GM21786 (cell line): ENCODE measurements around the gene CGB7.
"Not testable (repeated sequence)": the region's sequence is repeated elsewhere in the genome, so short reads cannot be mapped to it uniquely, and the experiment has no call there.

Experiments
- ATAC-seq: cut with Tn5 transposase; IDR thresholded peaks from one replicate; pipeline ENCODE4 v1.9.1; 2021; ENCODE audit not compliant: unreplicated experiment

The CGB7 gene

DNA sequence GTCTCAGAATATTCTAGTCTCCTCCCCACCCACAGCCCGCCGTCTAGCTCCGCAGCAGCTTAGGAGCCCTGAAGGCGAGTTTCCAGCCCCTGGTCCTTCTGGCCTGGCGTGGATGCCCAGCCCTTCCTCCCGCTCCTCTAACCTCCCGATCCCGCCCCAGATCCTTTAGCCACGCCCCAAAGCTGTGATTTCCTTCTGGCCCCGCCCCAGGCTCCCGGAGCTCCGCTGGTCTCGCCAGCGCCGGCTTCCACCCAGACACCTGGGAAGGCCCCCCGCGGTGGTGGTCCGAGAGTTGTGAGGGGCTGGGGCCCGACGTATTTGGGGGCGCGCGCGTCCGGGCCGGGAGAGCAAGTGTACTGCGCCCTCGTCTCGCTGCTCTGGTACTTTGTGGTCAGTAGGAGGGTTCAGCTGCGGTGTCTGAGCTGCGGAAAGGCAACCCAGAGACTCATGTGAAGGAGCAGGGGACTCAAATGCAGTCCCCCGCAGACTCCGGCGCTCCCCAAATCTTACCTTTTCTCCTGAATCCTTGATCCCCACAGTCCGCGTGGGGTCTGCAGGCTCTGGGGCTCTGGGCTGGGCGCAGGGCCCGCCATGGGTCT lies at the start of gene CGB7:
Gene CGB7, minus strand, starts transcription at position 114 of the 599 bp plus-strand sequence. CDS start 2,374 bp downstream, outside the sequence.
- no peak for ATAC-seq

GRCh38 chr19:49106648-49107135 lies 49.1 kb upstream of the CGB7 start:
- no peak for ATAC-seq

DNA sequence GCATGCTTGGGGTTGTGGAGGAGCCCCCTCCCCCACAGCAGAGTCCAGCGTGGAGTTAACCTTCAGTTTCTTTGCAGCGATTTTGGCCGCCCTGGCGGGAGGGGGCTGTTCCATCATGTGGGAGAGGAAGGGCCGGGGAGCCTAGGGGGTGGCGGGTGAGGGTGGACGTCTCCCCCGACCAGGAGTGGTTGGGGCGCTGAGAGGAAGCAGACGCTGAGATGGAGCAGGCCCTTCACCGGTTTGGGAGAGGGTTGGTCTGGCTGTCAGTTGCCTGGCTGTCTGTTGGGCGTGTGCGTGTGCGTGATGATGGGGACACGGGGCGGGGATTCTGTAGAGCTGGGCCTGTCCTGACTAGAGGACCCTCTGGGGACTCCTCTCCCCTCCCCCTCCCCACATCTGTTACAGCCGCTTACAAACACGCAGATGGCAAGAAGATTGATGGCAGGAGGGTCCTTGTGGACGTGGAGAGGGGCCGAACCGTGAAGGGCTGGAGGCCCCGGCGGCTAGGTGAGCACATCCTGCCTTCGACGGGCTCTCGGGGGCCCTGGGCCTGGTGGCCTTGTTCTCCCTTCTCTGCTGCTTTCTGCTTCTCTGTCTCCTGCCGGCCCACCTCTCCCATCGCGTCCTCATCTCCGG lies 46.8 kb upstream of the CGB7 start:
- no peak for ATAC-seq

DNA sequence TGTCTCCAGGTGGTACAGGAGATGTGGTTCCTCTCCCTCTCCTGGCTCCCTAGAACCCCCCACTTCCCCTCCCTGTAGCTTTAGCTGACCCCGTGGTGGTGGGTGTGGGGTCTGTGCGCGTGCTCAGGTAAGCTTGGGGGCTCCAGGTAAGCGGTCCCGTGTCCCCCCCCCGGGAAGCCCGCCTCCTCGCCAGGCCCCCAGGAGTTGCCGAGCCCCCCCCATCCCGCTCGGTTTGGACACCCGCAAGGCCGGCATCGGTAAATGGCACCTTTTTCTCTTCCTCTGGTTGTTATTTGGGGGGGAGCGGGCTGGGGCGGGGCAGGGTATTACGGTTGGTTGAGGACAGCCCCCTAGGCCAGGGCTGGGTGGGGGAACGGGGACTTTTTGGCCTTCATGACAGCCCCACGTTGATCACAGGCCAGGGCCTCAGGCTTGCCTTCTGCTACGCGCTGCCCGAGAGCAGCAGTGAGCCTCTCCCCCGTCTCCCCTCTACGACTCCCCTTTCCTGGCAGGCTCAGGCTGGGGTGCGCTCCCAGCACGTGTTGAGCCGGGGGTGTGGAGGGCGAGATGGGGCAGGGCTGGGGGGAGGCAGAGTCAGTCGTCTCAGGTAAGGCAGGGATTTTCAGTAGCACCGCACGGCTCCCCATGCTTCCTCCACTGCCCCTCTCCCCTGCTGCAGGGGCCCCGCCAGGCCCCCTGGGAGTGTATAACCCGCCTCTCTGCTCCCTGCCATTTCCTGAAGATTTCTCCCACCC lies 46.0 kb upstream of the CGB7 start:
- ATAC-seq: no peak

DNA sequence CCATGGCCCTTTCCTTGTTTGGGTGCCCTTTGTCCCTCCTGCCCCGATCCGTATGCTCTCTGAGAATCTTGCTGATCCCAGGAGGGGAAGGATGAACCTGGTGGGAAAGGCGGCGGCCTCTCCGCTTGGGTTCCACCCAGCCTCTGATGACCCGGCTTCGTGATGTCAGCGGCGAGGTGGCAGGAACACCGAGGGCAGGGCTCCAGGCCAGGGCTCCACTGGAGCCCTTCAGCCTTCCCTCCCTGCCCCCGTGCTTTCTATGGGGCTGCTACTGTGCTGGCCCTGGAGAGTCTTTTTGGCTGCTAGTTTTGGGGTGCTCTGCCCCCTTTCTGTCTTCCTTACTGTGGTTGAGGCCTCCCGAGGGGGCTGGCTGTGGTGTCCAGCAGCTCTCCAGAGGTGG lies 44.8 kb upstream of the CGB7 start:
- ATAC-seq: no peak

DNA sequence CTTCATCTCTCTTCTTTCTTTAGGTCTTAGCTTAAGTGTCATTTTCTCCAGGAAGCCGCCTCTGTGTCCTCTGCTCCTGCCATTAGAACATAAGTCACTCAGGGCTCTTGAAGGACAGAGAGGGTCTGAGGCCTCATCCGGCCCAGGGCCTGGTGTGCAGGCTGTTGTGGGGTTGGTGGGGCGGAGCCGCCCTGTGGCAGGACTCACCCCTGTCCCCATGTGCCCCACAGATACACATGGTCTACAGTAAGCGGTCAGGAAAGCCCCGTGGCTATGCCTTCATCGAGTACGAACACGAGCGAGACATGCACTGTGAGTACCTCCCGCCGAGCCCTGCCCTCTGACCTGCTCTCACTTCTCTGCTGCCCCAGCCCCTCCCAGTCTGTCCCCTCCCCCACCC lies 43.6 kb upstream of the CGB7 start:
- ATAC-seq: no peak

GRCh38 chr19:49098795-49099194 lies 41.2 kb upstream of the CGB7 start:
- ATAC-seq: no peak

DNA sequence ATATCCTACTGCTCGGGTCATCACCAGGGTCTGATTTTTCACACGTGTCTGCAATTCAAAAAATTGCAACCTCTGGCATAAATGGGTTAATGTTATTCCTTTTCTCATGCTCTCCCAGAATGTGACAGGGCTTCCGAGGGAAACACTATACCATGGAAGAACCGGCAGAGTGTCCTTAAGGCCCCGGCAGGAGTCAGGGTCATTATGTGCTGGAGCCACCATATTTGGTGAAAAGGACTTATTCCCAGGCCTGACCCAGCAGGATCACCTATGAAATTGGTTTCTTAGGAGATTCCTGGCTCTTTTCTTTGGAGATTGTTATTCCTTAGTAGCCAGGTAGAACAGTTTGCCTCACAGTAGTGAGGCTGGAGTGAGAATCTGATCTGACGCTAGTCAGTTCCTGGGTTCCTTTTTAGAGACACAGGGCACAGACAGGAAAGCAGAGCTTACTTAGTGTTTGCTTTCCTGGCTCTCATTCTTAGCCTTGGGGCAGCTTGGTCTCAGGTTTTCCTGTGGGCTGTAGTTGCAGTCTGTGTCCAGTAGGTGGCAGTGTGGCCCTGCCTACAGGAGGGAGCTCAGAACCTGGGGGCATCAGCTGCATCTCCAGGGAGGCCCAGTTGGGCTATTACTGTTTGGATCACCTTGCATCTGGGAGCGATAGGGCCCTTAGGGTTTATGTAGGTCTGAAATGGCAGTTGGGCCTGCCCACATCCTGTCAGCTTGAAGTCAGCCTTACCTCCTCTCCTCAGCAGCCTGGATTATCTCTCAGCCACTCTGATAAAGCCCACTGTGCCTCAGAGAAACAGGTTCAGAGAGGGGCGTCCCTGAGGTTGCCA lies 40.1 kb upstream of the CGB7 start:
- ATAC-seq: no peak

GRCh38 chr19:49094505-49095482 lies 37.2 kb upstream of the CGB7 start:
- ATAC-seq: no peak

- ATAC-seq: no peak
Measured at GRCh38 chr19:49092686-49093085, 35.1 kb upstream of the CGB7 start.

GRCh38 chr19:49091391-49092038 lies 34.0 kb upstream of the CGB7 start:
- ATAC-seq: no peak

GRCh38 chr19:49086296-49086695 lies 28.7 kb upstream of the CGB7 start:
- no peak for ATAC-seq

DNA sequence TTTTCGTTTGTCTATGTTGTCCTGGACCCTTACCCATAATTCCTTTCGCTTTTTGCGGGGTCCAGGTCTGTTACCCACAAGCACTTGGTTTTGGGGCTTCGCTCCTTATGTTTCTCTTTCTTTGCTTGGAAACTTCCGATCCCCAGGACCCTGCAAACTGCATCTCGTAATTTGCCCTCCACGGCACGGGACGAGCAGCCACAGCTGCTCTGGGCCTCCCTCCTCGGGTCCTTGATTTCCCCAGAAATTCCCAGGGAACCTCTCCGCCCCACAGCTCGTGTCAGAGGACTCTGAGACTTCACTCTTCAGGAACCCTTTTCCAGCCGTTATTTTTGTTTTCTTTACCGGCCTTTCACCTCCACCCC lies 28.3 kb upstream of the CGB7 start:
- no peak for ATAC-seq

- ATAC-seq: peak; percentile 86
Measured at GRCh38 chr19:49085020-49085867, 27.7 kb upstream of the CGB7 start, which contains the start of gene SNRNP70. Gene SNRNP70, plus strand, starts transcription at chr19:49085451. Its CDS starts 964 bp downstream, at chr19:49086415.

DNA sequence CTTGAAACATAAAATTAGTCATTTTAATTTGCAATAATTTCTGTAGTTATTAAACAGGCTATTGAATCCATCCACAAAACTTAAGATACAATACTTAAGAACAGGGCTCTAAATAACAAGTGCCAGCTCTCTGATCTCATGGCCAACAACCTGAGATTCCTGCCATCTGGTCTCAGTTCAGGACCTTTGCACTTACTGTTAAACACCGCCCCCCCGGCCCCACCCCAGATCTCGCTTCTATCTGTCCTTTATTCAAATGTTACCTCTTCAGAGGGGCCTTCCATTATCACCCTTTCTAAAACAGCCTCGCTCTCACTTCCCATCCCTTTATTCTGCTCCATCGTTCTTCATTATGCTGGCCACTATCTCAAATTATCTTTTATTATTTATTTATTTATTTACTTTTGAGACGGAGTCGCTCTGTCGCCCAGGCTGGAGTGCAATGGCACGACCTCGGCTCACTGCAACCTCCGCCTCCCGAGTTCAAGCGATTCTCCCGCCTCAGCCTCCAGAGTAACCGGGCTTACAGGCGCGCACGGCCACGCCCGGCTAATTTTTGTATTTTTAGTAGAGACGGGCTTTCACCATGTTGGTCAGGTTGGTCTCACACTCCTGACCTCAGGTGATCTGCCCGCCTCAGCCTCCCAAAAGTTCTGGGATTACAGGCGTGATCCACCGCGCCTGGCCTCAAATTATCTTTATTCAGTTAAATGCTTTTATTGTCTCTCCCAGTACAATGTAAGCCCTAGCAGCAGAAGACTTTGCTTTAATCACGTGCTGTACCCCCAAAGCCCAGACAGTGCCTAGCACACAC lies 26.9 kb upstream of the CGB7 start:
- no peak for ATAC-seq

GRCh38 chr19:49081273-49081672 lies 23.7 kb upstream of the CGB7 start:
- no peak for ATAC-seq

DNA sequence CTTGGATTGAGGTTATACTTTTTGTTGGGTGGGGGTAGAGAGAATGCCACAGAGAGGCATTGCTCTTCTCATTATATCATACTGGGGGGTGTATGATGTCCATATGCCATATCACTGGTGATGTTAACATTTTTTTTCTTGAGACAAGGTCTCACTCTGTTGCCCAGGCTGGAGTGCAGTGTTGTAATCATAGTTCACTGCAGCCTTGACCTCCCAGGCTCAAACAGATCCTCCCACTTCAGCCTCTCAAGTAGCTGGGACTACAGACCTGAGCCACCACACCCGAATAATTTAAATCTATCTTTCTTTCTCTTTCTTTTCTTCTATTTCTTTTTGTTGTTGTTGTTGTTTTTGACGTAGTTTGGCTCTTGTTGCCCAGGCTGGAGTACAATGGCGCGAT lies 22.8 kb upstream of the CGB7 start:
- ATAC-seq: no peak

- ATAC-seq: not testable (repeated sequence)
Measured at GRCh38 chr19:49074869-49075268, 17.3 kb upstream of the CGB7 start.
